Activated CD8-positive, alpha-beta memory T cell treated with anti-CD3 and anti-CD28 coated beads for 24 hours (primary cell): ENCODE results near the gene TESK2.

Experiments used
- DNase-seq: peaks from one replicate; pipeline ENCODE4 v3.0.0-alpha.2; 2020

The TESK2 gene

GRCh38 chr1:45299296-45299695 lies 191.7 kb downstream of the TESK2 start:
- DNase-seq, result no peak

GRCh38 chr1:45297666-45298356 lies 193.2 kb downstream of the TESK2 start:
- no peak for DNase-seq
